ENCODE measurements around the gene NNT.
A peak's percentile ranks its signal among the peaks of the same experiment; 100 is the strongest.

- peak; percentile 21 to 59 (median 22) for TF ChIP-seq CTCF (IDR thresholded peaks at IDR 0.05)
- no peak for TF ChIP-seq POLR2A (IDR thresholded peaks at IDR 0.05)
Observed at GRCh38 chr5:43729846-43730478, 127.0 kb downstream of the NNT start.
